Tibial nerve (tissue), 3 donors: Measurements from ENCODE around the gene FXYD3.

Experiments used
- CTCF ChIP-seq, 5 experiments: fragments of 200-600 bp in 3 of 5; fragments of 450-650 bp in 2 of 5; sonication (generic) in 3 of 5; IDR thresholded peaks; one replicate each; pipeline ENCODE4 v1.5.1; 2016 to 2019; ENCODE audit warnings: antibody characterized with exemption in 5 of 5, mild to moderate bottlenecking in 3 of 5, moderate library complexity in 2 of 5
- POLR2A ChIP-seq, 2 donors: fragments of 450-650 bp; IDR thresholded peaks; one replicate each; pipeline ENCODE4 v1.6.1; 2017; ENCODE audit warnings: antibody characterized with exemption in 2 of 2, mild to moderate bottlenecking in 2 of 2, moderate library complexity in 2 of 2

DNA sequence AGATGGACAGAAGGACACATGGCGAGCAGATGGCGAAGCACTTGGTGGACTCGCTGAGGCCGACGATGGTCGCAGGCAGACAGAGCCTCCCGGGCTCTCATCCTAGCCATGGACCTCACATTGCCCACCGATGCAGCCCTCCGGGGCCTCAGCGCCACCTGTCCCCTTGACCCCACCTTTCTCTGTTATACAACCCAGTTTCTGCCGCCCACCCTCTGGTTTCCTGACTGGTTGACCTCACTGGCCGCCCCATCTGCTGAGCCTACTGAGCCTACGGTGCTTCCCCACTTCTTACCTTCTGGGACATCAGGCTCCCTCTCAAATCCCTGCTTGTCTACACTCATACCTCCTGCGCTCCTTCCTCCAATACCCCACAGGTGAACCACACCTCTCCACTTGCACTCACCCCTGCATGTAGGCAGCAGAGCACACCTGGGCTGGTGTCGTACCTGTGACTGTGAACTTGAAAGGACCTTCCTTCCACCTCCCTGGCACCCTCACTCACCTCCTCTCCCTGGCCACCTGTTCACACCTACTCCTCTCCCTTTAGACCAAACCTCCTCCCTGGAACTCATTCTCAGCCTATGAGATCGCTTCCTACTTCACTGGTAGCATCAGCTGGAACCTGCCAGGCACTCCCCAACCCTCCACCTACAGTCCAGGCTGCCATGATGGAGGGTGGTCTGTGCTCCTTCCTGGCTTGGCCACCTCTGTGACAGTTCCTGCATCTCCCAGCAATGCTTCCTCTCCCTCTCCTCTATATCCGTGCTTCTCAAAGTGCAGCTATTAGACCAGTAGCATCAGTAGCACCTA, 38.0 kb upstream of the FXYD3 start:
- TF ChIP-seq CTCF (IDR thresholded peaks at IDR 0.05) (no peak), POLR2A (IDR thresholded peaks at IDR 0.05) (no peak)
